Left lung (tissue), 10 donors: Measurements from ENCODE around the gene FAM83E. TPM values are rescaled to one million over a fixed set of nuclear protein-coding genes. Genes with fewer than 3 reads are reported as not detected.

Source experiments
- ATAC-seq: fragments of 200-7000 bp; cut with Tn5 transposase; one replicate; pipeline ENCODE4 v1.9.1; 2020; ENCODE audit warnings: moderate library complexity
- DNase-seq, 4 donors: peaks; one replicate each; pipeline ENCODE4 v3.0.0-alpha.2; 2013 to 2020
- H3K27ac ChIP-seq, 2 donors: fragments of 200-600 bp; sonication (generic) in 1 of 2; one replicate each; pipeline versions ENCODE4 v1.5.0 to v1.8.0; 2020 to 2021
- H3K27me3 ChIP-seq, 2 donors: fragments of 200-600 bp; sonication (generic) in 1 of 2; one replicate each; pipeline versions ENCODE4 v1.5.0 to v1.8.0; 2020 to 2021
- H3K36me3 ChIP-seq, 2 donors: fragments of 200-600 bp; sonication (generic) in 1 of 2; one replicate each; pipeline versions ENCODE4 v1.5.0 to v1.8.0; 2020 to 2021
- H3K4me1 ChIP-seq, 2 donors: fragments of 200-600 bp; one replicate each; pipeline ENCODE4 v1.8.0; 2021
- H3K4me3 ChIP-seq, 2 donors: fragments of 200-600 bp; sonication (generic) in 1 of 2; one replicate each; pipeline versions ENCODE4 v1.5.0 to v1.8.0; 2020 to 2021; ENCODE audit warnings: mild to moderate bottlenecking in 1 of 2
- H3K9me3 ChIP-seq, 2 donors: fragments of 200-600 bp; sonication (generic) in 1 of 2; one replicate each; pipeline versions ENCODE4 v1.5.0 to v1.8.0; 2020 to 2021
- CTCF ChIP-seq, 2 donors: fragments of 200-600 bp; sonication (generic) in 1 of 2; IDR thresholded peaks; one replicate each; pipeline versions ENCODE4 v1.5.0 to v1.8.0; 2021; ENCODE audit warnings: antibody characterized with exemption in 2 of 2
- intact Hi-C, 2 donors: fragments of 100-400 bp; cut with DNase I; formaldehyde crosslinking; loops; one replicate each; pipeline versions ENCODE4 v1.11.2 to v1.14.2; 2022
- polyA plus RNA-seq, 6 donors: library from polyadenylated mRNA; unstranded; fragments of 120-200 nt; gene quantifications; one replicate each; pipeline ENCODE4 v1.2.1, GENCODE V29; 2013; ENCODE audit not compliant: insufficient read length in 6 of 6
- total RNA-seq, 2 donors: library from RNA; stranded (reverse); fragmentation: NEBNext Ultra II Directional; extraction: Animal tissue kit (Norgen Biotek cat#: 25700); gene quantifications; one replicate each; pipeline ENCODE4 v1.2.1, GENCODE V29; 2021
- donor health status: DM: no; HTN: yes; CAD: no.
- donor health status: DM: no; HTN: no; CAD: no.

Gene FAM83E
- total and polyA plus RNA-seq, 8 donors = 4.7 to 50.0 (median 8.5) TPM

GRCh38 chr19:48603850-48604249, 11.0 kb downstream of the FAM83E start:
- Histone ChIP-seq H3K27me3 (peaks cover 0 to 5% of the 10 kb centered on the region in 2 donors), H3K36me3 (no peaks in the 10 kb centered on the region), H3K9me3 (no peaks in the 10 kb centered on the region), H3K27ac (no peak overlapping the region), H3K4me1 (no peaks in the 10 kb centered on the region), H3K4me3 (no peak overlapping the region)
- no peak for TF ChIP-seq CTCF (IDR thresholded peaks at IDR 0.05)
- intact Hi-C loops = no loop called here
- DNase-seq = no peak
- ATAC-seq = no peak

- intact Hi-C loops = no loop called here
Observed at GRCh38 chr19:48603449-48603848, 11.4 kb downstream of the FAM83E start.

GRCh38 chr19:48603001-48603400, 11.9 kb downstream of the FAM83E start:
- ATAC-seq (no peak), DNase-seq (no peak)
- no peaks in the 10 kb centered on the region for H3K9me3 ChIP-seq
- no peaks in the 10 kb centered on the region for H3K36me3 ChIP-seq
- no peak overlapping the region for H3K4me3 ChIP-seq
- H3K4me1 ChIP-seq = no peaks in the 10 kb centered on the region
- intact Hi-C loops = no loop called here
- H3K27me3 ChIP-seq = peaks cover 0 to 5% of the 10 kb centered on the region in 2 donors
- H3K27ac ChIP-seq = no peak overlapping the region
- TF ChIP-seq CTCF (IDR thresholded peaks at IDR 0.05) = no peak

More at GRCh38 chr19:48603449-48603848, 11.4 kb downstream of the FAM83E start:
- Histone ChIP-seq H3K4me1 (no peaks in the 10 kb centered on the region), H3K4me3 (no peak overlapping the region), H3K36me3 (no peaks in the 10 kb centered on the region), H3K9me3 (no peaks in the 10 kb centered on the region), H3K27ac (no peak overlapping the region), H3K27me3 (peaks cover 0 to 5% of the 10 kb centered on the region in 2 donors)
- ATAC-seq = no peak
- DNase-seq = no peak
- TF ChIP-seq CTCF (IDR thresholded peaks at IDR 0.05) = no peak

- TF ChIP-seq CTCF (IDR thresholded peaks at IDR 0.05) = no peak
- no peak overlapping the region for H3K27ac ChIP-seq
- H3K9me3 ChIP-seq = no peaks in the 10 kb centered on the region
- DNase-seq = no peak
- no peak for ATAC-seq
- H3K4me3 ChIP-seq = no peak overlapping the region
- H3K27me3 ChIP-seq = peaks cover 0 to 5% of the 10 kb centered on the region in 2 donors
- H3K4me1 ChIP-seq = no peaks in the 10 kb centered on the region
- intact Hi-C loops = no loop called here
- H3K36me3 ChIP-seq = no peaks in the 10 kb centered on the region
Observed at GRCh38 chr19:48600679-48601417, 14.0 kb downstream of the FAM83E start.

- no peak overlapping the region for H3K27ac ChIP-seq
Observed at GRCh38 chr19:48598996-48599700, 15.7 kb downstream of the FAM83E start.

More at GRCh38 chr19:48598996-48599700, 15.7 kb downstream of the FAM83E start:
- no peak for ATAC-seq
- intact Hi-C loops = no loop called here
- no peak for DNase-seq
- H3K4me1 ChIP-seq = no peaks in the 10 kb centered on the region
- no peak for TF ChIP-seq CTCF (IDR thresholded peaks at IDR 0.05)
- no peak overlapping the region for H3K4me3 ChIP-seq
- no peaks in the 10 kb centered on the region for H3K36me3 ChIP-seq
- peaks cover 0 to 5% of the 10 kb centered on the region in 2 donors for H3K27me3 ChIP-seq
- no peaks in the 10 kb centered on the region for H3K9me3 ChIP-seq
